UCSD-AML1 (cell line): Measurements from ENCODE around the gene FBLN7.

ENCODE experiments used
- DNase-seq: peaks from one replicate; lab custom pipeline; 2025; ENCODE audit not compliant: unreplicated experiment; lab: John Stamatoyannopoulos, UW

The FBLN7 gene

GRCh38 chr2:112220831-112221230 lies 82.6 kb downstream of the FBLN7 start:
- DNase-seq: no peak

- no peak for DNase-seq
Observed at GRCh38 chr2:112229348-112229747, 91.2 kb downstream of the FBLN7 start.

GRCh38 chr2:112230371-112230770 lies 92.2 kb downstream of the FBLN7 start:
- DNase-seq: no peak
